Kidney epithelial cell (primary cell): ENCODE data around the gene CYLD. TPM values are rescaled to one million over a fixed set of nuclear protein-coding genes. Genes with fewer than 3 reads are reported as not detected.

Experiments used
- DNase-seq: peaks from one replicate; pipeline ENCODE4 v3.0.0-alpha.2; 2010; ENCODE audit warnings: low read depth
- H3K27me3 ChIP-seq: 2 replicates; pipeline ENCODE4 v1.6.0; 2011; ENCODE audit warnings: low read length; ENCODE audit not compliant: control insufficient read depth, insufficient read depth
- H3K36me3 ChIP-seq: 2 replicates; pipeline ENCODE4 v1.5.1; 2011; ENCODE audit warnings: low read length; ENCODE audit not compliant: control insufficient read depth, insufficient read depth
- H3K4me3 ChIP-seq: 2 replicates; pipeline ENCODE4 v1.5.1; 2011; ENCODE audit warnings: low read depth, mild to moderate bottlenecking, control low read depth, low read length
- total RNA-seq: library from RNA; depleted of rRNA; stranded (reverse); fragments of >200 nt; gene quantifications from 2 replicates; pipeline ENCODE4 v1.2.3, GENCODE V29; 2015
- TF ChIP-seq, protein P1 (sequence below): IDR thresholded peaks from 2 replicates; pipeline ENCODE4 v1.5.1; 2011; ENCODE audit warnings: mild to moderate bottlenecking, moderate library complexity, low read length, control low read depth, inconsistent platforms; ENCODE audit not compliant: insufficient read depth, poor library complexity, severe bottlenecking

Gene CYLD
- total RNA-seq, 1 donor from 2014 or later = 21.5 TPM

DNA sequence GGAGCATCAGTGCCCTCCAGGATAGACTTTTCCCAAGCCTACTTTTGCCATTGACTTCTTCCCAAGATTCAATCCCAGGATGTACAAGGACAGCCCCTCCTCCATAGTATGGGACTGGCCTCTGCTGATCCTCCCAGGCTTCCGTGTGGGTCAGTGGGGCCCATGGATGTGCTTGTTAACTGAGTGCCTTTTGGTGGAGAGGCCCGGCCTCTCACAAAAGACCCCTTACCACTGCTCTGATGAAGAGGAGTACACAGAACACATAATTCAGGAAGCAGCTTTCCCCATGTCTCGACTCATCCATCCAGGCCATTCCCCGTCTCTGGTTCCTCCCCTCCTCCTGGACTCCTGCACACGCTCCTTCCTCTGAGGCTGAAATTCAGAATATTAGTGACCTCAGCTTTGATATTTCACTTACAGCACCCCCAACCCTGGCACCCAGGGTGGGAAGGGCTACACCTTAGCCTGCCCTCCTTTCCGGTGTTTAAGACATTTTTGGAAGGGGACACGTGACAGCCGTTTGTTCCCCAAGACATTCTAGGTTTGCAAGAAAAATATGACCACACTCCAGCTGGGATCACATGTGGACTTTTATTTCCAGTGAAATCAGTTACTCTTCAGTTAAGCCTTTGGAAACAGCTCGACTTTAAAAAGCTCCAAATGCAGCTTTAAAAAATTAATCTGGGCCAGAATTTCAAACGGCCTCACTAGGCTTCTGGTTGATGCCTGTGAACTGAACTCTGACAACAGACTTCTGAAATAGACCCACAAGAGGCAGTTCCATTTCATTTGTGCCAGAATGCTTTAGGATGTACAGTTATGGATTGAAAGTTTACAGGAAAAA is 9.7 kb upstream of the CYLD start:
- TF ChIP-seq, protein P1, sequence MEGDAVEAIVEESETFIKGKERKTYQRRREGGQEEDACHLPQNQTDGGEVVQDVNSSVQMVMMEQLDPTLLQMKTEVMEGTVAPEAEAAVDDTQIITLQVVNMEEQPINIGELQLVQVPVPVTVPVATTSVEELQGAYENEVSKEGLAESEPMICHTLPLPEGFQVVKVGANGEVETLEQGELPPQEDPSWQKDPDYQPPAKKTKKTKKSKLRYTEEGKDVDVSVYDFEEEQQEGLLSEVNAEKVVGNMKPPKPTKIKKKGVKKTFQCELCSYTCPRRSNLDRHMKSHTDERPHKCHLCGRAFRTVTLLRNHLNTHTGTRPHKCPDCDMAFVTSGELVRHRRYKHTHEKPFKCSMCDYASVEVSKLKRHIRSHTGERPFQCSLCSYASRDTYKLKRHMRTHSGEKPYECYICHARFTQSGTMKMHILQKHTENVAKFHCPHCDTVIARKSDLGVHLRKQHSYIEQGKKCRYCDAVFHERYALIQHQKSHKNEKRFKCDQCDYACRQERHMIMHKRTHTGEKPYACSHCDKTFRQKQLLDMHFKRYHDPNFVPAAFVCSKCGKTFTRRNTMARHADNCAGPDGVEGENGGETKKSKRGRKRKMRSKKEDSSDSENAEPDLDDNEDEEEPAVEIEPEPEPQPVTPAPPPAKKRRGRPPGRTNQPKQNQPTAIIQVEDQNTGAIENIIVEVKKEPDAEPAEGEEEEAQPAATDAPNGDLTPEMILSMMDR = no peak
- DNase-seq = no peak
- Histone ChIP-seq H3K27me3 (peaks cover 3% of the 10 kb centered on the region), H3K36me3 (no peaks in the 10 kb centered on the region), H3K4me3 (no peak overlapping the region)

DNA sequence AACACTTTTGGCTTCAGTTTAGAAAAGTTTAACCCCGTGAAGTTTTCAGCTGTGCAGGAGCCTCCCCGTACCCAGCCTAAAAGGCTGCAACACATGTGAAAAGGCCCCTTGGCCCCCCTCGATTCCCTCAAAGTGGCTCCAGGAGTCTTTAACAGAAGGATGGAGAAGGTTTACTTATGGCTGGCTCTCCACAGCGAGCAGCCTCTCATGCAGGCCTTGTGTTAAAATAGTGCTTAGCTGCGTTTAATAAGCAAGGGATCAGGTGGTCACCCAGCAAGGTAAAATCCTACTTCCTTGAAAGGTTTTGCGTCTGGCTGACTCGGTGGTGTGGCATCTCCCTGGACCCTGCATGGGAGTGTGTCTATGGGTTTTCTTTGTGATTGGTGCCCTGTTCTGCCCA is 8.4 kb upstream of the CYLD start:
- H3K27me3 ChIP-seq = peaks cover 3% of the 10 kb centered on the region
- TF ChIP-seq, protein P1 = no peak
- no peak for DNase-seq

GRCh38 chr16:50735629-50736122 is 6.2 kb upstream of the CYLD start:
- Histone ChIP-seq H3K27me3 (peaks cover 3% of the 10 kb centered on the region), H3K36me3 (no peaks in the 10 kb centered on the region), H3K4me3 (no peak overlapping the region)
- DNase-seq = no peak
- TF ChIP-seq, protein P1 = no peak

More for the DNA sequence above, 8.4 kb upstream of the CYLD start:
- Histone ChIP-seq H3K4me3 (no peak overlapping the region), H3K36me3 (no peaks in the 10 kb centered on the region)

- Histone ChIP-seq H3K4me3 (no peak overlapping the region), H3K27me3 (peaks cover 3% of the 10 kb centered on the region), H3K36me3 (no peaks in the 10 kb centered on the region)
- TF ChIP-seq, protein P1 = no peak
- no peak for DNase-seq
Observed at GRCh38 chr16:50736448-50736847, 5.4 kb upstream of the CYLD start.

DNA sequence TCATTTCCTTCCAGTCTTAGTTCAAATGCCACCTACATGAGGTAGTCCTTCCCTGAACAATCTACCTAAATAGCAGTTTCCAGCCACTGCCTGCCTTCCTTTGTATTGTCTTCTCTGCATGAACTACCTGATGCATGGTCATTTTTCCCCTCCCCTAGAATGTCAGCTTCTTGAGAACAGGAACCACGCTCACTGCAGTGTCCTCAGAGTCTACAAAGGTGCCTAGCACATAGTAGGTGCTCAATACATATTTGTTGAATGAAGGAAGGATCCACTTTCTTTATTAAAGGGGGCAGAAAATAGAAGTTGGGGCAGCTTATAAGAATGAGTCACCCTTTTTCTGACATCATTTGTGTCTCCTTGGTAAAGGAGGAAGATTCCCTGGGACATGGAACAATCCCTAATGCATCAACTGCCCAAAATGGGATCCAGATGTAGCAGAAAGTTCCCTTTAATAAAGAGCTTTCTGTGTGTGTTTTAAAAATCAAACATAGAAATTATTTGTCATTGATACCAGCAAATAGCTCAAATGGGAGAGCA is 4.4 kb upstream of the CYLD start:
- DNase-seq = no peak
- Histone ChIP-seq H3K36me3 (no peaks in the 10 kb centered on the region), H3K27me3 (peaks cover 3% of the 10 kb centered on the region), H3K4me3 (no peak overlapping the region)
- TF ChIP-seq, protein P1 = no peak
